Heart left ventricle (tissue), 13 donors: ENCODE measurements around the gene FBXO34.

Experiments
- POLR2A ChIP-seq, 2 donors: fragments of 450-650 bp; IDR thresholded peaks; one replicate each; pipeline ENCODE4 v1.6.1; 2017; ENCODE audit warnings: antibody characterized with exemption in 2 of 2, mild to moderate bottlenecking in 2 of 2, moderate library complexity in 2 of 2
- TF ChIP-seq, protein P1 (sequence below), 12 donors: fragments of 200-600 bp; sonication (generic) in 4 of 12; IDR thresholded peaks; one replicate each; pipeline versions ENCODE4 v1.5.0 to v1.8.0; 2018 to 2022; ENCODE audit warnings: antibody characterized with exemption in 12 of 12, mild to moderate bottlenecking in 5 of 12
- donor health status: ischemic (EF 13 %, LVEDD 7.1; RV severe dilation, severe dysfunction).
- donor health status: DM: no; HTN: yes; CAD: no.
- donor health status: DM: no; HTN: no; CAD: no.
- donor health status: ischemic (EF 25% LVEDD 6.9; RV normal size, moderate dysfunction).
- donor health status: ischemic (EF 25% LVEDD 5.7; RV mildly dilated, moderate dysfunction).
- donor health status: ischemic (EF 35%, LVEDD 5.7; RV mildly dilated, moderate dysfunction).
- donor health status: nonischemic (EF 11% LVEDD 7.7; RV severe dilation, severe dysfunction).
- donor health status: DM: yes; HTN: yes; CAD: no.
- donor health status: PGD.
- donor health status: ischemic (EF 29% LVEDD 5.4; RV normal size, mild dysfunction).
- donor health status: nonischemic (EF 23%, LVEDD 6.1; RV moderate dilation, normal function).

DNA sequence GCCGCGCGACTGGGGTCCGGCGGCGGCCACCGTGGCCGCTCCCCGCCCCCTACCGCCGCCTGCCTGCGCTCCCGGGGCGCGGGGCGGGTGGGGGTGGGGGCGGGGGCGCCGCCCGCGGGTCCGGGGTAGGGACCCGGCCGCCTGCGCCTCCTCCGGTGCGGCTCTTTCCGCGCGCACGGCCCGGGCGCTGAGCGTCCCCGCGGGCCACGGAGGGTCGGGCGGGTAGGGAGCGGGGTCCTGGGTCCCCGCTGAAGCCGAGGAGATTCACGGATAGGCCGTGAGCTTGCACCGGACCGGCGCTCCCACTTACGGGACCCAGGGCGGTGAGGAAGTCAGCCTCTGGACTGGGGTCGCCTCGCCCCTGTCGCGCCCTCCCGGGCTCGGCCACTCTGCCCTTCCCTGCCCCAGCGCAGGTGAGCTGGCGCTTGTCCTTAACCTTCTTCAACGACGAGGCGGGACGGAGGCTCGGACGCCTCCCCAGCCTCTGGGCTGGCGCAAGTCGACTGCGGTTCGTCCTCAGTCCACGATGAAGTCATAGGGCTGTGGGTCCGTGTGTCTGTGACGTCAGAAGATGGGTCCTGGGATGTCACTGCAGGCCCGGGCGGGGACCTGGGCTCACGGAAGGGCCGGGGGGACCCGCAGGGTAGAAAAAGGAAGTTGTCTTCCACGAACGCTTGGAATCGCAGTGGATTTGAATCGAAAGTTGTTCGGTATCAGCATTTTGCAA is 514 bp downstream of the FBXO34 start:
- TF ChIP-seq, protein P1, sequence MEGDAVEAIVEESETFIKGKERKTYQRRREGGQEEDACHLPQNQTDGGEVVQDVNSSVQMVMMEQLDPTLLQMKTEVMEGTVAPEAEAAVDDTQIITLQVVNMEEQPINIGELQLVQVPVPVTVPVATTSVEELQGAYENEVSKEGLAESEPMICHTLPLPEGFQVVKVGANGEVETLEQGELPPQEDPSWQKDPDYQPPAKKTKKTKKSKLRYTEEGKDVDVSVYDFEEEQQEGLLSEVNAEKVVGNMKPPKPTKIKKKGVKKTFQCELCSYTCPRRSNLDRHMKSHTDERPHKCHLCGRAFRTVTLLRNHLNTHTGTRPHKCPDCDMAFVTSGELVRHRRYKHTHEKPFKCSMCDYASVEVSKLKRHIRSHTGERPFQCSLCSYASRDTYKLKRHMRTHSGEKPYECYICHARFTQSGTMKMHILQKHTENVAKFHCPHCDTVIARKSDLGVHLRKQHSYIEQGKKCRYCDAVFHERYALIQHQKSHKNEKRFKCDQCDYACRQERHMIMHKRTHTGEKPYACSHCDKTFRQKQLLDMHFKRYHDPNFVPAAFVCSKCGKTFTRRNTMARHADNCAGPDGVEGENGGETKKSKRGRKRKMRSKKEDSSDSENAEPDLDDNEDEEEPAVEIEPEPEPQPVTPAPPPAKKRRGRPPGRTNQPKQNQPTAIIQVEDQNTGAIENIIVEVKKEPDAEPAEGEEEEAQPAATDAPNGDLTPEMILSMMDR (IDR thresholded peaks at IDR 0.05) = no peak
- peak in 1 of 2 donors; percentile 46 for TF ChIP-seq POLR2A (IDR thresholded peaks at IDR 0.05)
